GM10266 (cell line): ENCODE measurements around the gene RUNX2.

Experiments
- DNase-seq: peaks from one replicate; pipeline ENCODE4 v3.0.0; 2012; ENCODE audit errors: extremely low spot score
- TF ChIP-seq, protein P1 (sequence below): IDR thresholded peaks from 2 replicates; pipeline ENCODE4 v1.5.1; 2012; ENCODE audit warnings: mild to moderate bottlenecking, low read depth; ENCODE audit not compliant: control insufficient read depth, insufficient read depth; ENCODE audit errors: missing control alignments

RUNX2 gene

DNA sequence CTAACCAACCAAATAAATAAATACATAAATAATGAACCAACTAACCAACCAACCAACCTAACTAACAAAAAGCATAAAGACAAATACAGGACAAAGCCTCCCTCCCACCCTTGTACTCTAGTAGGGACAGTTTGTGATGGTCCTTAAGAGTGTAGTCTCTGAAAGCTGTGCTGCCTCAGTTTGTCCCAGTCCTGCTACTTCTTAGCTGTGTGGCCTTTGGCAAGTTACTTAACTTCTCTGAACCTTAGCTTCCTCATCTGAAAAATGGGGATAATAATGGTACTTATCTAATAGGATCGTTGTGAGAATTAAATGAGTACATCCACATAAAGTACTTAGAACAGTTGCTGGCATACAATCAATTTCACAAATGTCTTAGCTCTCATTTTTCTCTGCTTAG lies 282.2 kb downstream of the RUNX2 start:
- TF ChIP-seq, protein P1, sequence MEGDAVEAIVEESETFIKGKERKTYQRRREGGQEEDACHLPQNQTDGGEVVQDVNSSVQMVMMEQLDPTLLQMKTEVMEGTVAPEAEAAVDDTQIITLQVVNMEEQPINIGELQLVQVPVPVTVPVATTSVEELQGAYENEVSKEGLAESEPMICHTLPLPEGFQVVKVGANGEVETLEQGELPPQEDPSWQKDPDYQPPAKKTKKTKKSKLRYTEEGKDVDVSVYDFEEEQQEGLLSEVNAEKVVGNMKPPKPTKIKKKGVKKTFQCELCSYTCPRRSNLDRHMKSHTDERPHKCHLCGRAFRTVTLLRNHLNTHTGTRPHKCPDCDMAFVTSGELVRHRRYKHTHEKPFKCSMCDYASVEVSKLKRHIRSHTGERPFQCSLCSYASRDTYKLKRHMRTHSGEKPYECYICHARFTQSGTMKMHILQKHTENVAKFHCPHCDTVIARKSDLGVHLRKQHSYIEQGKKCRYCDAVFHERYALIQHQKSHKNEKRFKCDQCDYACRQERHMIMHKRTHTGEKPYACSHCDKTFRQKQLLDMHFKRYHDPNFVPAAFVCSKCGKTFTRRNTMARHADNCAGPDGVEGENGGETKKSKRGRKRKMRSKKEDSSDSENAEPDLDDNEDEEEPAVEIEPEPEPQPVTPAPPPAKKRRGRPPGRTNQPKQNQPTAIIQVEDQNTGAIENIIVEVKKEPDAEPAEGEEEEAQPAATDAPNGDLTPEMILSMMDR, result no peak
- no peak for DNase-seq

DNA sequence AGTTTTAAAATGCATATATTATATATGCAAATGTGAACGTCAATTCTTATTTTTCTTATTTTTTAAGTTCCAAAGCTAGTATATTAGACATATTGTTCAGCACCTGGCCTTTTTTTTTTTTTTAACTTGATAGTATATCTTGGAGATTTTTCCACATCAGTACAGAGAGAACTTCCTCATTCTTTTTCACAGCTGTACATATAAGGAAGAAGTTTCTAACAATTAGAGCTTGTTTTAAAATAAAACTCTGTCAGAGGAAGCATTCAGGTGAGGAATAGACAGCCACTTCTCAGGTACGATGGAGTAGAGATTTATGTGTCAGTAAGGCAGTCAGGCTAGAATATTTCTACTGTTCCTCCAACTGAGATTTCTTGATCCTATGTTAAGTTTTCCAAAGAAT lies 282.7 kb downstream of the RUNX2 start:
- no peak for DNase-seq
- TF ChIP-seq, protein P1, result no peak

DNA sequence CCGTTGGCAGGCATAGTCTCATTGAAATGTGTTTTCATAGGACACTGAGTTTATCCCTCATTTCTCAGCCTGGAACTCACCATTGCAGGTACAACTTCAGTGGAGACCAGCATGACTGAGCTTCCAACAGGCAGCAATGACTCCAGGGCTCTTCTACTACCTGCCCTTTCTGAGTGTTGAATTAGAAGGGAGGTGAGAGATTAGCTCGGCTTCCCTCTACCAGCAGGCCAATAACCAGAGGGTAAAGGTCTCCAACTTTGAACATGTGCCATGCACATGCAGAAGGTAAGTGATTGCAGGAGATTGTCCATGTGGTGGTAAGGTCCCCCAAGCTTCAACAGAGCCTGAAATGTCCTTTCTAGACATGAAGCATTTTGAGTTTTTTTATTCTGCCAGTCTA lies 283.4 kb downstream of the RUNX2 start:
- DNase-seq, result no peak
- TF ChIP-seq, protein P1, result no peak

DNA sequence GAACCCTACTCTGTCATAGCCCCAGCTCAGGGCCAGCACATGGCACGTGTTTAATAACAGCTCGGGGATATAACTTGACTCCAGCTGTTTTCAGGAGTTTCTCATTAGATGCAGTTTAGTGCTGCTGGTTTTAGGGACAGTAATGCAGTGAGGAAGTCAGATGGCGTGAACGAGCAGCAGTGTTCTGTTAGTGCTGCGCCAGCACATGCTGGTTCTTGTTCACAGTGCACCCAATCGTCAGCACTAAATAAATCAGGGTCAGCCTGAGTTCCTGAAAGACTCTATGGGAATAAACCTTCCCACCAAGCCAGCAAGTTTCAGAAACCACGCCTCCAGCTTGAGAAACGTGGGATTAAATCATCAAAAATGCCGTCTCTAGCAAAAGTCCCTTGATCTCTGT lies 285.5 kb downstream of the RUNX2 start:
- TF ChIP-seq, protein P1, result no peak
- no peak for DNase-seq

DNA sequence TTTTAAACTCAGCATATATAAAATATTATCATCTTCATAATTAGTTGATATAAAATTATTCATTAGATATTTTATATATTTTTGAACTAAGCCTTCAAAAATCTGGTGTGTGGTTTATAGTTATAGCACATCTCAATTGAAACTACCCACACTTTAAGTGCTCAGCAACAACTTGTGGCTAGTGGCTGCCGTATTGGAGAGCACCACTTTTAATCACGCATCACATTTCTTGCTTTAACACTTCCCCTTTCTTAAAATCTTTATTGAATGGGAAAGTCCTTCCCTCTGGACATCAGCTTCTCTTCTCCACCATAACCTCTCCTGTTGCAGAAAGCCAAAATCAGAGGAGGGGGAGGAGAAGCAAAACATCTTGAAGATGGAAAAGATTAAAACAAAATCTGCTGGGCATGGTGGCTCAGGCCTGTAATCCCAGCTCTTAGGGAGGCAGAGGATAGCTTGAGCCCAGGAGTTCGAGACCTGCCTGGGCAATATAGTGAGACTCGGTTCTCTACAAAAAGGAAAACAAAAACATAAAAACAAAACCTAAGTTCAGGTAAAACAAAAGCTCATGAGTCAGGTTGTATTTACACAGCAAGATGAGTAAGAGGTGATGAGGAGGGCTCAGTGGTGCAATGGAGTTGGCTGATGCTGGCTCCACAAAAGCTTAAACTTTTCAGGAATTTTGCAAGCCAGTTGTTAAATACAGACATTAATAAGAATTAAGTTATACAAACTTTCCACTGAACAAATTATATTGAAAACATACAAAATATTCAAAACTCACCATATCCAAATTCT lies 286.6 kb downstream of the RUNX2 start:
- TF ChIP-seq, protein P1, result no peak

DNA sequence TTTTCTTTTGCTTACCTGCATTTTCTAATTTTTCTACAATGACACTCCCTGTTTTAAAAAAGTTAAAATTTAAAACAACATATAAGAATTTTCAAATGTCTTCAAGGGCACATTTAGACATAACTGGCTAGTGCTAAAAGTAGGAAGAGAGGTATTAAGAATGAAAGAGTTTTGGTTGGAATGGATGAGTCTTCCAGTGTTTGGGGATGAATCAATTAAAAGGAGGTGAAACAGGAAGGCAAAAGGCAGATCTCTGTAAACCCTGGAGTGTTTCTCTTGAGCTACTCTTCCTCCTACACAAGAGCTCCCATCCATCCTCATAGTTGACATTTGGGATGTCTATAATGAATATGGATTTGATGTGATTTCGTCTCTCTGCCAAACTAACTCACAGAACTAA lies 288.1 kb downstream of the RUNX2 start:
- TF ChIP-seq, protein P1, result no peak
- DNase-seq, result no peak

More for the DNA sequence above, 286.6 kb downstream of the RUNX2 start:
- DNase-seq, result no peak

DNA sequence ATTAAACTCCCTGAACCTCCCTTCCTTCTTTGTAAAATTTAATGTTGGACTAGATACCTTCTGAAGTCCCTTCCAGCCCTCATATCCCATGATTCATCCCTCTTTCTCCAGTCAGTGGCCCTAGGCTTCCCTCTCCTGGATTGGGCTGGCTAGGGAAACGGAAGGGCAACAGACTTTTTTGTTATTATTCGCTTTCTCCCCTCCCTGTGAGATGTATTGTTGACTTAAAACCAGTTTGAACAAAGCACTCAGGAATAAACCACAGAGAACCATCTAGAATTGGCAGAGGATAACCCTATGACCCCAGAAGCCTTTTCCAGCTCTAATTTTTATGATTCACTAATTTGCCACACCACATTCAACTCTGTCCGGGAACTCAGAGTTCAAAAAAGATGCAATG lies 289.3 kb downstream of the RUNX2 start:
- DNase-seq, result no peak

More for the DNA sequence above, 289.3 kb downstream of the RUNX2 start:
- TF ChIP-seq, protein P1, result no peak
